NCI-H2107 treated with DMSO at 0.1 percent for 48 hours (cell line): ENCODE results near the gene FGF14.

Experiments used
- DNase-seq: peaks from one replicate; lab custom pipeline; 2025; ENCODE audit not compliant: unreplicated experiment; lab: John Stamatoyannopoulos, UW

The FGF14 gene

DNA sequence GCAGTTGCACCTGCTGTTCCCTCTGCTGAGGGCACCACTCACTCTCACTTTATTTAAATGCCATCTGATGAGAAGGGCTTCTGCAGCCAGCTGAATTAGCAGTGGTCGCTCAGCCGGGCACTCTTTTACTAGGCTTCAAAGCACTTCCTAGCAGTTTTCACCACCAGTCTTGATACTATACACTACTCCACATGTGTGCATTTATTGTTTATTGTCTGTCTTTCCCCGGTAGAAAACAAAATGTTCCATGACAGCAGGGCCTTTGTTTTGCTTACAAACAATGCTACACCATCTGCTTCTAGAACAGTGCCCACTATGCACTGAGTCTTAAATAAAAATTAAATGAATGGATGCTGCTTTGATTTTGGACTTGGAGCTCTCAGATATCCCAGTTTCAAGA lies 404.9 kb downstream of the FGF14 start:
- no peak for DNase-seq

DNA sequence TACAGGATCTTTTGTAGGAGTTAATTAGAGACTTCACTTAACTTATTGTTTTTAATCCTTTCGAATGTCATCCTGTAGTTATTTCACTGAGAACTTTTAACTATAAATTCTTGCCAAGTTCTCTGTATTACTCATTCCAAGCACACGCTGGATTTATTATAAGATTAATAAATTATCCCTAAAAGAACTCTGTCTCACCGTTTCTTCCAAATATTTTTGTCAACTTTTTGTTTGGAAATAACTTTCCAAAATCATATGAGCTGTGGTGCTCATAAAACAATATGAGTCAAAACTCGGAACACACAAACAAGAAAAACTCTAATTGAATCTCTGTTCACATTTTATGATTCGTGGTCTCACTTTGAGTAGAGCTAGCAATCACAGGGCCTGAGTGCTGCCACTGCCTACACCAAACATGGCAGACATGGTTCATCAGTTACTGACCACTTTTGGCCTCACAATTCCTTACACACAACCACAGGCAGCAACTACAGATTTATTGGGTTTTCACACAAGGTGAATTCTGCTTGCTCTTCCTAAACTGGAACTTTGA lies 412.0 kb downstream of the FGF14 start:
- DNase-seq, result no peak

DNA sequence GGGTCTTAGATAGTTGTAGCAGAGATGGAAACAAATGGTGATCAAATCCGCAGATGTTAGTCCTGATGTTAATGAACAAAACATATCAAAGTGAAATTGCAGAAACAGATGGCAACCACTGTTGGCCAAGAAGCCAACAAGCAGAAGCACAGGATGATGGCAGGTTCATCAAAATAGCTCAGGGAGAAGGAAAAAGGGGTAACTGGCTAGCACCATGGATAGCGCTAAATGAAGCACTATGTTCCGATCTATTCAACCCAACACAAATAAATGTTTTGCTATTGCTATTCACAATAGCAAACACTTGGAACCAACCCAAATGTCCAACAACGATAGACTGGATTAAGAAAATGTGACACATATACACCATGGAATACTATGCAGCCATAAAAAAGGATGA lies 413.7 kb downstream of the FGF14 start:
- no peak for DNase-seq

DNA sequence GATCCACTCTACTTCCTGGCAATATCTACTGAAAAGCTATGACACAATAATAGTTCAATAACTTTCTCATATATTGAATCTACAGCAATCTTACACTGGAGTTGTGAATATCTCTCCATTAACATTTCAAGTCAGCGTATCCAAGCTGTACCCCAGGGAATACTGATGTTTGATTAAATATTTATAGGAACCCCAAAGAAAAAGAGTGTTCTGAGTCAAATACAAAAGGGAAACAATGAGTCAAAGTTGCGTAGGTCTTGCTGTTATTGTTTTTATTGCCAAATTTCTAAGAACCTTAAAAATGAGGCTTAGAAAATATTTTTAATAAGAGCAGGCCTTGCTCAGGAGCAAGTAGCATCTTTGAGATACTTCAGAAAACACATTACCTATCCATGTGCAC lies 415.5 kb downstream of the FGF14 start:
- DNase-seq, result no peak

DNA sequence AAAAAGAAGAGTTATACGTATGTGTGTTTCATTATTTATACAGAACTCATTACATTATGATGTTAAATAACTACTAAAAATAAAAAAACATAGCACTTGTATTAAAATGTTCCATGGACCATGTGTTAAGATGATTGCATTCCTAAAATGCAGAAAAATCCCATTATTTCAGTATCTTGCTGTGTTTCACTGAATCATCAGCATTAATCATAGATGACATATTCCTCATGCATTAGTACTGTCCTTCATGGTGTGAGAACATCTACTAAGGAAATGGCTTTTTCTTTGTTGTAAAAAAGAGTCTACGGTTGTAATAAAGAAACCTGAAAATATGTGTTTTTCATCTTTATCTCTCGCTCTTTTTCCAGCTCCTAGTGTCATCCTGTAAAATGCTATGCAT lies 416.5 kb downstream of the FGF14 start:
- DNase-seq, result no peak

DNA sequence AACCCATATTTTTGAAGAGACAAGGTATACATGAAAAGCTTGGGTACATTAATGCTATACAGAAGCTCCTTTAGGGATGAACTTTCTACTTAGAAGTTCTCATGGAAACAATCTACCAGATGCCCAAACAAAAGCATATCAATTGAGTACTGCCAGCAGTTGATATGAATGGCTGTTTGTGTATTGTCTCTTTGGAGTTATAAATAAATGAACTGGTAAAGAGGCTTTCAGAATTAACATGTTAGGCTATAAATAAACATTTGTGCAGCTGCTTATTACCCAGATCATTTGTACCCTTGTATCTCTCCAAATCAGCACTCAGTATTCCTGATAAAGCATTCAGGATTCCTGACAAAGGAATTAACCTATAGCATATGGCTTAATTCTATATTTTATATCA lies 418.9 kb downstream of the FGF14 start:
- no peak for DNase-seq

DNA sequence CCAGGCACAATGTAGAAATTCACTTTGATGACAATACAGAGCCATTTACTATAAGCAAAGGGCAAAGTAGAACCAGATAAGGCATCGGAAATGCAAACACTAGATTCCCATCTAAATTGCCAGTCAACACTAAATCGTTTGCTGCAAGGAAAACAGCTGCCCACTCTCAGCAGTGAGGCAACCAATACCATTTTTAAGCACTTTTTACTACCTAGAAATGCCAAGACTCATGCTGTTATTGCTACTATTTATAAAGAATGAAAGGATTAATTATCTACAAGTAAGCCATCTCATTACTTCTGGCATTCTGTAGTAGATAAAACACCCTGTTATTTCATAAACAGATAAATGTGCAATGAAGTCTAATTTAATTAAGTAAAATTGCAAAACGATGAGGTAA lies 422.0 kb downstream of the FGF14 start:
- no peak for DNase-seq

DNA sequence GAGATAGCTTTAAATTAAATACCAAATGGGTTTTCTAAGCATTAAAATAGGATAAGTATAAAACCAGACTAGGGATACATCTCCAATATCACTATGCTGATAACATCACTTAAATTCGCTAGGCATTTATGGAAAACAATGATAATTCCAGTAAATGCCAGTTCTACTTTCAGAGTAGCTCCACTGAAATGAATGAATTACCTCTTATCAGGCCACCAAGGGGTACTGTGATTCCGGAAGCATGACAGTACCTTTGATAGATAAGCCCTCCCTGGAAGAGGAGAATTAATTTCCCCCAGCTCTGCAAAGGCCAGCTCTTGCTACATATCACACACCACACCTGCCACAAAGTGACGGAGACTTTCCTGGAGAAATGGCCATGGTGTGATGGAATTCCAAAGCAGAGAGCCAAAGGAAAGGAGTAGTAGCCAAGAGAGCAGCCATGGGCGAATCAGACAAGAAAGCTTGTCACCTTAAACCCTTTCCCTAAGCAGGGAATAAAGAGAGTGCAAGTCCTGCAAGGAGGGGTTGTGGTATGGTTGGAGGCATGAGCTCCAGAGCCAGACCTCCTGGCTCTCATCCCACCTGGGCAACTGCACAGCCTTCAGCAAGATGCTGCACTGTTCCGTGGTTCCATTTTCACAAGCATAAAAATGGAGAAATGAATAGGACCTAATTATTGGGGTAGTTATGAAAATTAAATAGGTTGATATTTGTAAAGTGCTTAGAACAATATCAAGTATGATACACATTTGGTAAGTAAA lies 423.1 kb downstream of the FGF14 start:
- DNase-seq, result no peak

DNA sequence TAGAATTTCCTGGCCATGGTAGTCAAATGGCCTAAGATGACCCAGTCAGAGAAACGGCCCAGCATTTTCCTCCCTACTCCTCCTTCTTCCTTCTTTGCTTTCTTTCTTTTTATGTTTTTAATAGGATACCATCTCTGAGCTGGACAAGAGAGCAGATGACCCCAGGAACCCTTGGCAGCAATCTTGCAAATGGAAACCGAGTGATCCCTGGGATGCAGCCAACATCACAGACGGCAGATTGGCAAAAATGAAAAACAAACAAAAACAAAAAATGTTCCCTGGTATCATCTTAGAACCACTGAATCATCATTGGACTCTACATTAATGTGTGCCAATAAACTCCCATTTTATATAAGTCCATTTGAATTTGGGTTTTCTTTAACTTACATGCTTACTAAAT lies 424.4 kb downstream of the FGF14 start:
- DNase-seq, result no peak

- no peak for DNase-seq
These were observed 429.7 kb downstream of the FGF14 start for GRCh38 chr13:101972191-101972590.

GRCh38 chr13:101970341-101970740 lies 431.5 kb downstream of the FGF14 start:
- no peak for DNase-seq

DNA sequence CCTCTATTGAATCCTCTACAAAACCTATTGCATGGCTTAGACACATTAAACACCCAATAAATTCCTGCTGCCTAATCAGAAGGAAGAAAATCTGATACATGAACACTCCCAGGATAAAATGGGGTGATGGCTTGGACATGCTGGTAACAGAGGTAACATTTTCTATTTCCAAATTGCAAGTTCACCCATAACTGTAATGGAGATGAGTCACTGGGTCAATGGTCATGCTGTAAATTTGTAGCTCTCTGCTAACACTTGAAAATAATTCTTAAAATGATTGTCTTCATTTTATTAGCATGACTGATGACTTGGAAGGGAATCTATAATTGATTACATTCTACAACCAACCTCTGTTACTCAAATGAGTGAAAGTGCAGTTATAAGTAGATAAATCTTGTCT lies 434.1 kb downstream of the FGF14 start:
- no peak for DNase-seq

DNA sequence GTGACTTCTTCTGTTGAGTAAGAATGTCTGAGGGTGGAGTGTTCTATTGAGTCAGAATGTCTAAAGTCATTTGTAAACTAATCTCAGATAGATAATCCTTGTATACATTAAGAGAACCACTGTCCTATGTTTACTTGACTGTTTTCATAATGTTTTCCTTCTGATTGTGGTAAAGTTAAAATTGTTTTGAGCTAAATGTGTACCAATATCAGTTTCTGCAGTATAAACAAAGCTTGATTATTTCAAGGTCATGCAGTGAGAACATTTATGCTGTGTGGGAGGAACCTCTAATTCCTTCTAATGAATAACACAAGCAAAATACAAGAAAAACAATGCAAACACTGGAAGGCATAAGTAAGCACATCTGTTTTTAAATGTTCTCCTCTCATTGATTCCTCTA lies 434.6 kb downstream of the FGF14 start:
- DNase-seq, result no peak

DNA sequence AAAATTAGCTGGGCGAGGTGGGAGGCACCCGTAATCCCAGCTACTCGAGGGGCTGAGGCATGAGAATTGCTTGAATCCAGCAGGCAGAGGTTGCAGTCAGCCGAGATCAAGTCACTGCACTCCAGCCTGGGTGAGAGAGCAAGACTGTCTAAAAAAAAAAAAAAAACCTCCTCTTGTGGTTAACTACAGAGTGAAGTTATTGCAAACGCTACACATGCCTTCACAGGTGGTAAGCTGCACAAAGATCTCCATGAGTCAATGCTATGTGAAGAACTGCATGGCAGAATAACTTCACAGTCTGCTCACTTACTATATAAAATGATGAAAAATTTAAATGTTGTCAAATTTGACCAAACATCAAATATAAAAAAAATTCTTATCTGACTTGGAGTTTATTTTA lies 436.8 kb downstream of the FGF14 start:
- no peak for DNase-seq

- DNase-seq, result no peak
These were observed 442.8 kb downstream of the FGF14 start for GRCh38 chr13:101959016-101959415.

GRCh38 chr13:101955764-101956163 lies 446.1 kb downstream of the FGF14 start:
- no peak for DNase-seq

DNA sequence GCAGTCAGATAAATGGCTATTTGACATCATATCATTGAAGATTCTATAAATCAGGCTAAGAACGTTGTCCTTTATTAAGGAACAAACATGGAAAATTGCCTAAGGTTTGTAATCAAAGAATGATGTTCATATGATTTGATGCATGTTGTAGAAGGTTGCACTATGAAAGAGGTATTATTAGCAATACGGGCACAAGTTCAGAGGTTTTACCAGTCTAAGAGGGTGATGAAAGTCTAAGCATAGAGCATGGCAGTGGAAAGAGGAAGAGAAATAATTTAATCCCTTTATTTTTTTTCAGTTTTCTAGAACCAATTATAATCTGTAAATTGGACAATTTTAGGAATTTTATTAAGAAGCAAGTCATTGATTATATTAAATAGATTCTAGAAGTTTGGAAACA lies 450.7 kb downstream of the FGF14 start:
- DNase-seq, result no peak

DNA sequence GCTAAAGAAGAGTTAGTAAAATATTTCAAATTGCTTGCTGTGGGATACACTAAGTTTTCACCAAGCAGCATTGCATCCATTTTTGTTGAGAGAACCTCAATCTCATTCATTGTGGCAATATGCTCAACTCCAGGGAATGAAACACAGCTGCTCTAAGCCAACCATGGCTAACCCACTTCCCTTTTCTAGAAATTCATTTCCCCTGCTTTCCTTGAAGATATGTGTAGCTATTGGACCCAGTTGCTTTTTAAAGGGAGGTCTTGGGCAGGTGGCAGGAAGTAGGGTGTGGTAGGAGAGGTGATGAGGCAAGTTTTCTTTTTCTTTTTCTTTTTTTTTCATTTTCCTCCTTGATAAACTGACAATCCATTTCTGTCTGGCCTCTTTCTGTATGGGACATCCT lies 452.2 kb downstream of the FGF14 start:
- DNase-seq, result no peak

DNA sequence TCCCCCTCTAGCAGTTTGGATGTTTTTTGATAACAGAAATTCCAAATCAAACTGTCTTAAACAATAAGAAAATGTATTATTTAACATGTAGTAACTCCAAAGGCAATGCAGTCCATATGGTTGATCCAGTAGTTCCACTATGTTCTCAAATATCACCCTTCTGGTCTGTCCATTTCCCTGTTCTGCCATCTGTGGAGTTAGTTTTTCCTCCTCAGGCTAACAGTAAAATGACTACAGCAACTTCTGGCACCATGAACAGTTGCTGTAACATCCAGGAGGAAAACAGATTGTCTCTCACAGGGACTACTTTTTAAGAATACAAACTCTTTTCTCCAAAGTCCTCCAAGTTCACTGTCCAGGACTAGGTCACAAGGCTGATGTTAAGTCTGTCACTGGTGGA lies 455.4 kb downstream of the FGF14 start:
- DNase-seq, result no peak

DNA sequence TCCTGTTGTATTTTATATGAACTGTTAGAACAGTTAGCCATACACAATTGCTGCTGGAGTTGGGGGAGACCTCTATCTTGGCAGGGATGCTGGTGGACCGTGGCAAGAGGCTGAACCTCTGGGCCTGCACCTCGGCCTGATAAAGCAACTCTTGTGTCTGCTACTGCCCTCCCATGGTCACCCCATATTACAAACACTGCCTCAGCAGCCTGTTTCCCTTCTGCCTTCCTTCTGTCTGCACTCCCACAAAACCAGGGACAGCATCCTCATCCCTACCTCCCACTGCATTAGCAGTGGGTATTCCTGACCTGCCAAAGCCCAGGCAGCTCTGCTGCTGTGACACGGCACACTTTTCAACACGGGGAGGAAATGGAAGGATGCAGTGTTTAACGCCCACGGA lies 456.4 kb downstream of the FGF14 start:
- no peak for DNase-seq

- DNase-seq, result no peak
These were observed 457.3 kb downstream of the FGF14 start for GRCh38 chr13:101944521-101944920.

- DNase-seq, result no peak
These were observed 459.2 kb downstream of the FGF14 start for GRCh38 chr13:101942535-101943157.

DNA sequence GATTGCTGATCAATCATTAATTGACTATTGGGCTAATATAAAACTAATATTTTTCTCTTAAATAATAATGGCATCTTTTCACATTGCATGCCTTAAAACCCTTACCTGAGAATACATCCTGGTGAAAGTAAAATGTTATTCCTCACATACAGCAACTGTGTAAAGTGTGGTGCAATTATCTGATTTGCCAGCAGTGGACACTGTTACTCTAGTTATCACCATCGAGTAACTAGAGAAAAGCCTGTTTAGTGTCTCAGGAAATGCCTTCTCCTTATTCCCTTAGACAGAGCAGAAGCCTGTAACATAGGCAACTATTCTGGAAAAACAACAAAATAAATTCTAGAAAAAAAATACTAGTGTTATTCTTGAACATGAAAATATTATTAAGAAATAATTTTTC lies 459.8 kb downstream of the FGF14 start:
- DNase-seq, result peak; percentile 52
